ENCODE data around the gene EIF3L. TPM values are rescaled to one million over a fixed set of nuclear protein-coding genes. Genes with fewer than 3 reads are reported as not detected.

The EIF3L gene
- total RNA-seq, 1 experiment from 2014 or later: 218 TPM

DNA sequence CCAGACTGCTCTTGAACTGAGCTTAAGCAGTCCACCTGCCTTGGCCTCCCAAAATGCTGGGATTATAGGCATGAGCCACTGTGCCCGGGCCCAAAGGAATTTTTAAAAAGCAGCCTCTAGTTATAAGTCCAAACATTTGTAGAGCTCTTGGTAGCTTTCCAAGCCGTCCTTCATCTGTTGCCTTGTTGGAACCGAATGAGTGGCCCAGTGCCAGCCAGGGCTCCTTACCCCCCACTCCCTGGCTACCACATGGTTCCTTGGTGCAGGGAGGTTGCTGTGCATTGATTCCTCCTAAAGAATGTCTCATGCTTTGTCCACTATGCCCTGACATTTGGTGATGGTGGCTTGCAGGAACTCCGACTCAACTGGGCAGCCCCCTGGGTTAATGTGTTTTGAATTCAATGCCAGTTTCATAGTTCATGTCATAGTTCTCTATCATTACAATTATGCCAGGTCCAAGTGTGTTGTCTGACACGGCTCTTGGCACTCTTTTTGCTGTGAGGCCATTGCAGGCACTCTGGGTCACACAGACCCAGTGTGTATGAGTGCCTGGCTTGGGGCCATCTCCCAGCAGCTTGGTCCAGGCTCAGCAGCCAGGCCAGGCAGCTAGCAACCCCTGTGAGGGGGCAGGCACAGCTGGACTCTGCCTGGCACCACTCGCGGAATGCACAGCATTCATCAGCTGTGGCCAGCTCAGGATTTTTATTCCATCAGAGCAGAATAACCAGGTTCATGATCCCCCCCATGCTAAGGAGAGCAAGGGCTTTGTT is 43.5 kb downstream of the EIF3L start:
- TF ChIP-seq, protein P1, sequence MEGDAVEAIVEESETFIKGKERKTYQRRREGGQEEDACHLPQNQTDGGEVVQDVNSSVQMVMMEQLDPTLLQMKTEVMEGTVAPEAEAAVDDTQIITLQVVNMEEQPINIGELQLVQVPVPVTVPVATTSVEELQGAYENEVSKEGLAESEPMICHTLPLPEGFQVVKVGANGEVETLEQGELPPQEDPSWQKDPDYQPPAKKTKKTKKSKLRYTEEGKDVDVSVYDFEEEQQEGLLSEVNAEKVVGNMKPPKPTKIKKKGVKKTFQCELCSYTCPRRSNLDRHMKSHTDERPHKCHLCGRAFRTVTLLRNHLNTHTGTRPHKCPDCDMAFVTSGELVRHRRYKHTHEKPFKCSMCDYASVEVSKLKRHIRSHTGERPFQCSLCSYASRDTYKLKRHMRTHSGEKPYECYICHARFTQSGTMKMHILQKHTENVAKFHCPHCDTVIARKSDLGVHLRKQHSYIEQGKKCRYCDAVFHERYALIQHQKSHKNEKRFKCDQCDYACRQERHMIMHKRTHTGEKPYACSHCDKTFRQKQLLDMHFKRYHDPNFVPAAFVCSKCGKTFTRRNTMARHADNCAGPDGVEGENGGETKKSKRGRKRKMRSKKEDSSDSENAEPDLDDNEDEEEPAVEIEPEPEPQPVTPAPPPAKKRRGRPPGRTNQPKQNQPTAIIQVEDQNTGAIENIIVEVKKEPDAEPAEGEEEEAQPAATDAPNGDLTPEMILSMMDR (conservative IDR thresholded peaks at IDR 0.05; ENCODE audit: low read depth, low read length): no peak
- TF ChIP-seq EZH2 (IDR thresholded peaks at IDR 0.05; ENCODE audit: low read length, unreplicated experiment) (no peak), EZH2phosphoT487 (IDR thresholded peaks at IDR 0.05; ENCODE audit: borderline replicate concordance, low read length) (no peak)
- CTCF ChIA-PET: no interaction called here
- H3K9me3 ChIP-seq (ENCODE audit: low read length): no peaks in the 10 kb centered on the region
- peaks cover 16% of the 10 kb centered on the region for H3K36me3 ChIP-seq (ENCODE audit: low read depth, low read length)
- no peaks in the 10 kb centered on the region for H4K20me1 ChIP-seq (ENCODE audit: low read length)
- H3K79me2 ChIP-seq (ENCODE audit: low read length): no peaks in the 10 kb centered on the region
- ATAC-seq: no peak
- H3K9me2 ChIP-seq (replicated peaks; ENCODE audit: low read length): no peaks in the 10 kb centered on the region
- no peak overlapping the region for H2AFZ ChIP-seq (ENCODE audit: low read length)
- no peaks in the 10 kb centered on the region for H3F3A ChIP-seq (ENCODE audit: low read length, unreplicated experiment)
- DNase-seq: no peak
- no peak overlapping the region for H3K4me2 ChIP-seq (ENCODE audit: low read length)
- intact Hi-C loops (cut with micrococcal nuclease): no loop called here
- H3K27ac ChIP-seq (ENCODE audit: low read length): no peak overlapping the region
- no peak overlapping the region for H3K9ac ChIP-seq (ENCODE audit: low read length)
- H3K27me3 ChIP-seq (ENCODE audit: low read length): no peaks in the 10 kb centered on the region
- POLR2A ChIA-PET (ENCODE audit: unreplicated experiment): no interaction called here
- BruUV-seq (replicated peaks): no TSS peak
- no peak overlapping the region for H3K4me3 ChIP-seq (ENCODE audit: low read length)
- H3K4me1 ChIP-seq (ENCODE audit: insufficient read depth, low read length): peaks cover 36% of the 10 kb centered on the region

DNA sequence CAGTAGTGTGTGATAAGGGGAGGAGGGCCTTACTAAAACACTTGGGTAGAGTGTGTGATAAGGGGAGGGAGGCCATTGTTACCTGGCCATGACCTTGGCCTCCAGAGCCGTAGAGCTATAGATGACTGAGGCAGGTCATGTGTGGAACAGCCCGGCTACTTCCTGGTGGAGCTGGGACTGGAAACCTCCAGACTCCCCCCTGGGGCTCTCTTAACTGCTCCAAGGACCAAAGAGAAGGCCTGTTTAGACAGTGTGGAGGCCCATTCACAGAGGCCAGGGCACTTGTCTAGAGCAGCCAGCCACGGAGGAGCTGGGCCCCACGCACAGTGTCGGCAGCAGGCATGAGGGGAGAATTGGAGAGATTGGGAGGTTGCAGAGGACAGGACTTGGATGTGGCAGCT is 44.4 kb downstream of the EIF3L start:
- Histone ChIP-seq H3F3A (ENCODE audit: low read length, unreplicated experiment) (no peaks in the 10 kb centered on the region), H3K9me2 (replicated peaks; ENCODE audit: low read length) (no peaks in the 10 kb centered on the region), H3K9me3 (ENCODE audit: low read length) (no peaks in the 10 kb centered on the region), H3K4me1 (ENCODE audit: insufficient read depth, low read length) (peaks cover 34% of the 10 kb centered on the region), H3K9ac (ENCODE audit: low read length) (no peak overlapping the region), H3K4me3 (ENCODE audit: low read length) (no peak overlapping the region), H4K20me1 (ENCODE audit: low read length) (no peaks in the 10 kb centered on the region), H3K27me3 (ENCODE audit: low read length) (no peaks in the 10 kb centered on the region), H3K36me3 (ENCODE audit: low read depth, low read length) (peaks cover 8% of the 10 kb centered on the region), H3K27ac (ENCODE audit: low read length) (no peak overlapping the region), H2AFZ (ENCODE audit: low read length) (no peak overlapping the region), H3K79me2 (ENCODE audit: low read length) (no peaks in the 10 kb centered on the region), H3K4me2 (ENCODE audit: low read length) (no peak overlapping the region)
- BruUV-seq (replicated peaks): no TSS peak
- intact Hi-C loops (cut with micrococcal nuclease): no loop called here
- ChIA-PET POLR2A (ENCODE audit: unreplicated experiment) (interaction anchor here (0.6 kb wide), 1 partner anchor 65 kb away, joined by 19 read pairs; no protein-coding TSS in a partner anchor), CTCF (no interaction called here)
- TF ChIP-seq EZH2phosphoT487 (IDR thresholded peaks at IDR 0.05; ENCODE audit: borderline replicate concordance, low read length) (no peak), EZH2 (IDR thresholded peaks at IDR 0.05; ENCODE audit: low read length, unreplicated experiment) (no peak)
- TF ChIP-seq, protein P1 (conservative IDR thresholded peaks at IDR 0.05; ENCODE audit: low read depth, low read length): no peak
- ATAC-seq: no peak
- DNase-seq: no peak

DNA sequence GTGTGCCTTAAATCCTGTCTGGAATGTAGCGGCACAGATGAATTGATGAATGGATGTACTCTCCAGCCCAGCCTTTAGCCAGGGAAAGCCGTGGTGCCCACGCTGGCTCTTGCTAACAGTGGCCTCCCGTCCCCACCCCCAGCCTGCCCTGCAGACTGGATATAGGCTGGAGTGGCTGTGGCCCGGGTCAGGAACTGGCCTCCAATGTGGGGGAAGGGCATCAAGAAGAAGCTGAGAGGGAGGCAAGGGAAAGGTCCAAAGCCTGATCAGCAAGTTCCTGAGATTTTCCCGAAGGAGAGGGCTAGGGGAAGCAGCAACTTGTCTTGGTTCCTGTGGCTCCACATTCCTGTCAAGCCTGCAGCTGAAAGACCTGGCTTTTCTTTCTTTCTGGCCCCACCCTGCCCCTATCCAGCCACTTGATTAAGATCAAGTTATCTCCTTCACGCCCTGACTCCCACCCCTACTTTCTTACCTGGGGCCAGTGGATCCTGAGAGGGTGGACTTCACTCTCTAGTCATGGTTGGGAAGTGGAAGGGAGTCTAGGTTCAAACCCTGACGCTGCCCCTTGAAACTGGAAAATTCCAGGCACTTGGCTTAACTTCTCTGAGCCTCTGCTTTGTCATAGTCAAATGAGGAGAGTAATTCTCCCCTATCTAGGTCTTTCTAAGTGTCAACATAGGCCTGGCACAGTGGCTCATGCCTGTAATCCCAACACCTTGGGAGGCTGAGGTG is 45.9 kb downstream of the EIF3L start:
- DNase-seq: peak; percentile 57
- H3K36me3 ChIP-seq (ENCODE audit: low read depth, low read length): peaks cover 2% of the 10 kb centered on the region; the same call in 1 of the 2 replicates
- no peak overlapping the region for H3K4me3 ChIP-seq (ENCODE audit: low read length)
- intact Hi-C loops (cut with micrococcal nuclease): no loop called here
- H3K9ac ChIP-seq (ENCODE audit: low read length): no peak overlapping the region
- no peaks in the 10 kb centered on the region for H3K9me2 ChIP-seq (replicated peaks; ENCODE audit: low read length)
- POLR2A ChIA-PET (ENCODE audit: unreplicated experiment): no interaction called here
- CTCF ChIA-PET: no interaction called here
- H4K20me1 ChIP-seq (ENCODE audit: low read length): no peaks in the 10 kb centered on the region
- H2AFZ ChIP-seq (ENCODE audit: low read length): no peak overlapping the region
- BruUV-seq (replicated peaks): no TSS peak
- H3K27me3 ChIP-seq (ENCODE audit: low read length): no peaks in the 10 kb centered on the region
- ATAC-seq: peak; percentile 32
- H3K27ac ChIP-seq (ENCODE audit: low read length): peak overlapping the region; percentile 78
- H3K4me2 ChIP-seq (ENCODE audit: low read length): peak overlapping the region; percentile 59
- H3K4me1 ChIP-seq (ENCODE audit: insufficient read depth, low read length): peaks cover 34% of the 10 kb centered on the region
- no peaks in the 10 kb centered on the region for H3K9me3 ChIP-seq (ENCODE audit: low read length)
- TF ChIP-seq, protein P1 (conservative IDR thresholded peaks at IDR 0.05; ENCODE audit: low read depth, low read length): no peak
- TF ChIP-seq EZH2phosphoT487 (IDR thresholded peaks at IDR 0.05; ENCODE audit: borderline replicate concordance, low read length) (no peak), EZH2 (IDR thresholded peaks at IDR 0.05; ENCODE audit: low read length, unreplicated experiment) (no peak)
- no peaks in the 10 kb centered on the region for H3K79me2 ChIP-seq (ENCODE audit: low read length)
- no peaks in the 10 kb centered on the region for H3F3A ChIP-seq (ENCODE audit: low read length, unreplicated experiment)

Data from PC-3 (cell line).